Glomerular visceral epithelial cell (primary cell): ENCODE results near the gene CUX1.

Experiments used
- DNase-seq: peaks from one replicate; pipeline ENCODE4 v3.0.0-alpha.2; 2016; ENCODE audit errors: extremely low spot score

CUX1 gene

GRCh38 chr7:102073931-102074880 is 256.8 kb downstream of the CUX1 start:
- DNase-seq = no peak

- no peak for DNase-seq
Measured at GRCh38 chr7:102075126-102075525, 257.7 kb downstream of the CUX1 start.

GRCh38 chr7:102075553-102076135 is 258.2 kb downstream of the CUX1 start:
- DNase-seq = no peak

DNA sequence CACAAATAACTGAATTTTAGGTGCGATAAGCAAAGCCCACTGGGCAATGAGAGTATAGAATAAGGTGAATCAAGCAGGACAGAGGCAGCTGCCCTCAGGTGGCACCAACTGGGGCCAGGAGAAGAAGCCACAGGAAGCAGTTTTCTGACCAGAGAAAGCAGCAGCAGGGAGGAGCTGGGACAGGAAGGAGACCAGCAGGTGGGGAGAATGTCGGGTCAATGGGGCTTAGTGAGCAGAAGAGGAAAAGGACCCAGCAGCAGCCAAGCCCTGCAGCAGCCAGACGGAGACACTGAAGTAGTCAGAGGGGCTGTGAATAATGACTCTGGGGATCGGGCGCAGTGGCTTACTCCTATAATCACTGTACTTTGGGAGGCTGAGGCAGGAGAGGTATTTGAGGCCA is 259.7 kb downstream of the CUX1 start:
- DNase-seq = no peak

- no peak for DNase-seq
Measured at GRCh38 chr7:102079140-102080018, 262.0 kb downstream of the CUX1 start.

- DNase-seq = no peak
Measured at GRCh38 chr7:102080019-102080433, 262.6 kb downstream of the CUX1 start.

DNA sequence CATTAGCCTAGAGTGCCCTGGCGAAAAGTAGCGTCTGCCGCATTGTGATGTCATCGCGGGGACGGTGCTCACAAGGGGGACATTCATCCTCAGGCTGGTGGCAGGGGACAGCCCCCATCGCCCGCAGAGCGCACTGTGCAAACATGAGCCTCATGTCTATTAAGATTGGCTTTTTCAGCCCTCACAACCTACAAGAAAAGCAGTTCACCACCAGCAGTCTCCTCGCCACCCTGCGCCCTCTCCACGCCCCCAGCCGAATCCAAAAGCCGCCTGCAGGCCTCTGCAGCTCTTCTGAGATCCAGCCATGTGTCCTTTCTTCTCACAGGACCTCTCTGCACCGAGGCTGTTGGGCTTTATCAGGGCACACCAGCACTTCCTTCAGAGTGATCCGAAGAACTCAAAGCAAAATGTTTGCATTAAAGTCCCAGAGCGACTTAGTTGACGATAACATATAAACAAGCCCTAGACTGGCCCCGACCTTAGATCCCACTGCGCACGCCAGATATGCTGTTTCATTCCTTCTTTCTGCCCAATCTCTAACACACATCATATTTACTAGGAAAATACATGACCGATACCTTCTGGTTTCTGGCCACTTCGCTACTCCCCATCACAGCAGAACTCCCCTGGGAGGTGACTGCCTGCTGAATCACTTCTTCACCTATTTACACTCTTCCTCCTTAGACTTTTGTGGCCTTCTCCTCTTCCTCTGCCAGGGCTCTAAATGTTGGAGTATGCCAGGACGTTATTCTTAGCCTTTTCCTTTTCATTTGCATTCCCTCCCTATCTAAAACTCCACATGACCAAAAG is 263.2 kb downstream of the CUX1 start:
- no peak for DNase-seq

- DNase-seq = no peak
Measured at GRCh38 chr7:102081244-102081627, 263.8 kb downstream of the CUX1 start.

GRCh38 chr7:102082693-102083368 is 265.4 kb downstream of the CUX1 start:
- no peak for DNase-seq

GRCh38 chr7:102085218-102085772 is 267.9 kb downstream of the CUX1 start:
- no peak for DNase-seq

- no peak for DNase-seq
Measured at GRCh38 chr7:102089175-102090098, 272.0 kb downstream of the CUX1 start.

- DNase-seq = no peak
Measured at GRCh38 chr7:102093599-102094315, 276.3 kb downstream of the CUX1 start.

DNA sequence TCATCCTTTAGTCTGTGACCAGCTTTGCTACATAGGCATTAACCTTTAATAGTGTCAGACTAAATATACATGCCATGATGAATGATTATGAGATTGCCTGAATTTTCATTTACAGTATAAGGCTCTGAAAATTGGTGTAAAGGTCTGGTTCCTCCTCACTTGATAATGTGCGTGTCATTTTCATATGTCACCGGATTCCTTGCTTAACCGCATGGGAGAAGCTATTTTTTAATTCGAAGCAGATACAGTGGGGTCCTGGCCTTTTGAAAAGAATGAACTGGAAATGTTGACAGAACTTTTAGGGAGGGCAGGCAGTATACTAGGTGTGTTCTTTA is 276.9 kb downstream of the CUX1 start:
- no peak for DNase-seq

GRCh38 chr7:102095321-102096011 is 278.0 kb downstream of the CUX1 start:
- DNase-seq = no peak

DNA sequence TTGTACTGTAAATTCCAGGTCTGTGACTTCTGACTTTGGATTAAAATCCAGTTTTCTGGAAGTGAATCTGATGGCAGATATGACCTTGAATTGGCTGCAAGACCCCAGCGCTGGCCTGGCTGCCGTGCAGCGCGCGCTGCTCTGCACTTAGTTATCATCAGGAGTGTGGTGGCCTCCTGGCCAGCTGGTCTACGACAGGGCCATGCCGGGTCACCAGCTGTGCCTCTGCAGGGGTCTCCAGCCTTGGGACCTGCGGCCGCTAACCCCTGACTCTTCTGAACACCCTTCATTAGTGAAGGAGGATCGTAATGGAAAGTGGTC is 278.5 kb downstream of the CUX1 start:
- no peak for DNase-seq

- no peak for DNase-seq
Measured at GRCh38 chr7:102096706-102097427, 279.4 kb downstream of the CUX1 start.

GRCh38 chr7:102097601-102098161 is 280.3 kb downstream of the CUX1 start:
- no peak for DNase-seq
